Ovary (tissue), 9 donors: ENCODE results near the gene CYYR1. TPM values are rescaled to one million over a fixed set of nuclear protein-coding genes. Genes with fewer than 3 reads are reported as not detected.

Experiments
- DNase-seq, 5 donors: peaks; one replicate each; pipeline ENCODE4 v3.0.0-alpha.2; 2019 to 2020
- H3K27ac ChIP-seq, 2 donors: fragments of 200-600 bp; one replicate each; pipeline versions ENCODE4 v1.5.1 to v1.8.0; 2019 to 2022
- H3K27me3 ChIP-seq: fragments of 200-600 bp; one replicate; pipeline ENCODE4 v1.8.0; 2022
- H3K36me3 ChIP-seq: fragments of 200-600 bp; sonication (generic); one replicate; pipeline ENCODE4 v1.5.1; 2019
- H3K4me1 ChIP-seq: one replicate; pipeline ENCODE4 v1.8.1; 2013; ENCODE audit warnings: mild to moderate bottlenecking, moderate library complexity; ENCODE audit not compliant: insufficient read depth
- H3K4me3 ChIP-seq: fragments of 200-600 bp; sonication (generic); one replicate; pipeline ENCODE4 v1.5.1; 2017
- H3K9me3 ChIP-seq, 2 donors: fragments of 200-600 bp in 1 of 2; sonication (generic) in 1 of 2; one replicate each; pipeline versions ENCODE4 v1.5.1 to v1.8.1; 2013 to 2019; ENCODE audit warnings: mild to moderate bottlenecking in 1 of 2, moderate library complexity in 1 of 2
- CTCF ChIP-seq, 3 donors: fragments of 450-650 bp in 2 of 3; fragments of 200-600 bp in 1 of 3; IDR thresholded peaks; one replicate each; pipeline versions ENCODE4 v1.5.1 to v1.8.0; 2016 to 2022; ENCODE audit warnings: antibody characterized with exemption in 3 of 3, mild to moderate bottlenecking in 1 of 3
- EP300 ChIP-seq: sonication (generic); formaldehyde crosslinking; IDR thresholded peaks from one replicate; pipeline ENCODE4 v1.6.1; 2017; ENCODE audit warnings: antibody characterized with exemption
- POLR2A ChIP-seq: fragments of 450-650 bp; IDR thresholded peaks from one replicate; pipeline ENCODE4 v1.6.1; 2017; ENCODE audit warnings: antibody characterized with exemption, mild to moderate bottlenecking, moderate library complexity
- WGBS, 3 donors: extraction: QIAGEN DNeasy Blood & Tissue Kit in 1 of 3; methylation state at CpG; one replicate each; pipeline versions ENCODE4 v1.1.5 to v1.1.7; 2013 to 2017; 5-methylcytosine and 5-hydroxymethylcytosine counted together
- intact Hi-C, 4 donors: fragments of 100-400 bp; cut with DNase I; formaldehyde crosslinking; loops; one replicate each; pipeline versions ENCODE4 v1.11.0 to v1.15.1; 2022 to 2023
- polyA plus RNA-seq, 2 donors: library from polyadenylated mRNA; stranded (reverse); fragments of 200-250 nt in 1 of 2; fragments of 350-450 nt in 1 of 2; fragmentation: Illumina TruSeq in 1 of 2; extraction: RNeasy Lipid Tissue Mini Kit (QIAGEN cat#74804) in 1 of 2; gene quantifications; one replicate each; pipeline ENCODE4 v1.2.3, GENCODE V29; 2013 to 2014
- total RNA-seq, 7 donors: library from RNA; depleted of rRNA in 2 of 7; stranded (reverse); fragments of >200 nt in 2 of 7; fragmentation: NEBNext Ultra II Directional in 3 of 7; extraction: Animal tissue kit (Norgen Biotek cat#: 25700) in 3 of 7; gene quantifications; one replicate each; pipeline versions ENCODE4 v1.1.0 to v1.2.4, GENCODE V29; 2016 to 2023
- donor health status: DM: no; HTN: no; CAD: no; lungs with moderate emphysema.
- donor health status: DM: no; HTN: no; CAD: no.
- donor health status: Bipolar disorder and iron deficiency.
- donor health status: DM: yes; HTN: yes; CAD: no.
- donor health status: DM: no; HTN: no; CAD: no.
- donor health status: DM: yes; HTN: yes; CAD: no.

The CYYR1 gene
- total and polyA plus RNA-seq, 9 donors: 2.4 to 23.4 (median 8.3) TPM

- Histone ChIP-seq H3K27ac (no peak overlapping the region), H3K4me1 (no peaks in the 10 kb centered on the region), H3K27me3 (no peaks in the 10 kb centered on the region), H3K4me3 (no peak overlapping the region), H3K9me3 (no peaks in the 10 kb centered on the region), H3K36me3 (no peaks in the 10 kb centered on the region)
- TF ChIP-seq EP300: no peak
- no peak for TF ChIP-seq POLR2A
- no peak for TF ChIP-seq CTCF (IDR thresholded peaks at IDR 0.05)
- 80 to 85% (median 84%) methylated on average over 4 of the region's 4 CpGs for WGBS, 3 donors
- intact Hi-C loops: no loop called here
- DNase-seq: no peak
Measured at GRCh38 chr21:26534517-26534916, 38.6 kb downstream of the CYYR1 start.

GRCh38 chr21:26532208-26532607 lies 40.9 kb downstream of the CYYR1 start:
- no peak for TF ChIP-seq POLR2A
- TF ChIP-seq EP300: no peak
- TF ChIP-seq CTCF (IDR thresholded peaks at IDR 0.05): no peak
- intact Hi-C loops: no loop called here

DNA sequence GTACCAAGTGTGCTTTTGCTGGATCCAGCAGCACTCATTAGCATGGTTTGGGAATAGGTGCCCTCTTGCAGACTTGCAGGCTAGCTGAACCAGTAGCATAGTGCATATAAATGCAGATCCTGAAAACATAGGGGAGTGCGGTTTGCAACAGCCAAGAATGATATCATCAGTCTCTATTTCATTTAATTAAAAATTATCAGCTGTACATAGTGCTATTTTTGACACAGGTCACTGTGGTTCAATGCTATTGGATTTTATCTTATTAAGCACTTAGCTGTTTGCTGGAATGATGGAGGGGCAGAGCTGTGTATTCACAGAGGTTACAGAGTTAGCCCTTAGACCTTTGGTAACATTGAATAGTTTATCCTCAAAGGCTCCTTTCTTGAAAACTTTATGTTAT lies 43.6 kb downstream of the CYYR1 start:
- Histone ChIP-seq H3K9me3 (no peaks in the 10 kb centered on the region), H3K27me3 (no peaks in the 10 kb centered on the region), H3K36me3 (no peaks in the 10 kb centered on the region), H3K27ac (no peak overlapping the region), H3K4me1 (no peaks in the 10 kb centered on the region), H3K4me3 (no peak overlapping the region)
- TF ChIP-seq POLR2A: no peak
- TF ChIP-seq EP300: no peak
- no peak for TF ChIP-seq CTCF (IDR thresholded peaks at IDR 0.05)
- no peak for DNase-seq
- intact Hi-C loops: no loop called here
- 53 to 64% (median 58%) methylated on average over 1 of the region's 1 CpG for WGBS, 3 donors

More at GRCh38 chr21:26532208-26532607, 40.9 kb downstream of the CYYR1 start:
- no peak for DNase-seq
- no peak overlapping the region for H3K4me3 ChIP-seq
- no peaks in the 10 kb centered on the region for H3K36me3 ChIP-seq
- no peaks in the 10 kb centered on the region for H3K4me1 ChIP-seq
- WGBS, 3 donors: 36 to 66% (median 40%) methylated on average over 2 of the region's 2 CpGs
- no peaks in the 10 kb centered on the region for H3K27me3 ChIP-seq
- no peak overlapping the region for H3K27ac ChIP-seq
- H3K9me3 ChIP-seq: no peaks in the 10 kb centered on the region

- Histone ChIP-seq H3K9me3 (no peaks in the 10 kb centered on the region), H3K36me3 (no peaks in the 10 kb centered on the region), H3K4me1 (no peaks in the 10 kb centered on the region), H3K4me3 (no peak overlapping the region), H3K27ac (no peak overlapping the region), H3K27me3 (no peaks in the 10 kb centered on the region)
- TF ChIP-seq EP300 (no peak), CTCF (IDR thresholded peaks at IDR 0.05) (no peak), POLR2A (no peak)
- intact Hi-C loops: no loop called here
- DNase-seq: no peak
Measured at GRCh38 chr21:26528882-26529281, 44.2 kb downstream of the CYYR1 start.

- 53 to 67% (median 62%) methylated on average over 7 of the region's 7 CpGs for WGBS, 3 donors
- intact Hi-C loops: no loop called here
- H3K27ac ChIP-seq: no peak overlapping the region
- no peak for DNase-seq
- no peaks in the 10 kb centered on the region for H3K27me3 ChIP-seq
- no peak overlapping the region for H3K4me3 ChIP-seq
- H3K4me1 ChIP-seq: no peaks in the 10 kb centered on the region
- no peaks in the 10 kb centered on the region for H3K9me3 ChIP-seq
- no peaks in the 10 kb centered on the region for H3K36me3 ChIP-seq
- no peak for TF ChIP-seq POLR2A
- no peak for TF ChIP-seq EP300
Measured at GRCh38 chr21:26522704-26523103, 50.4 kb downstream of the CYYR1 start.
